ENCODE data around the gene TMED10. TPM values are rescaled to one million over a fixed set of nuclear protein-coding genes. Genes with fewer than 3 reads are reported as not detected.
"Not testable (repeated sequence)": the region's sequence is repeated elsewhere in the genome, so short reads cannot be mapped to it uniquely, and the experiment has no call there.

The TMED10 gene
- total RNA-seq, 1 donor from 2014 or later, result 256 TPM

DNA sequence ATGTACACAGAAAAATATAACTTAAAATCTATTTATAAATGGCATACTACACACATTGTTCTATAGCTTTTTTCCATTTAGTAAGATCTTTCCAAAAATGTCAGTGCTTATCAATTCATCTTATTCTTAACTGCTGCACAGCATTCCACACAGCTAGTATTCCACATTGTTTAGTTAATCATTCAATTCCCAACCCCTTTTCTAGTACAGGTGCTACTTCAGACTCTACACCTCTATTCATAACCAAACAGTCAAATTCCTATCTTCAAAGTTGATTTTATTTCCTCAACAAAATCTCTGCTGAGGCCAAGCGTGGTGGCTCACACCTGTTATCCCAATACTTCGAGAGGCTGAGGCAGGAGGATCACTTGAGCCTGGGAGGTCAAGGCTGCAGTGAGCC, 37.2 kb downstream of the TMED10 start:
- no peak for ATAC-seq
- intact Hi-C loops (cut with DNase I), result no loop called here
- no peak for DNase-seq (ENCODE audit: low spot score)

DNA sequence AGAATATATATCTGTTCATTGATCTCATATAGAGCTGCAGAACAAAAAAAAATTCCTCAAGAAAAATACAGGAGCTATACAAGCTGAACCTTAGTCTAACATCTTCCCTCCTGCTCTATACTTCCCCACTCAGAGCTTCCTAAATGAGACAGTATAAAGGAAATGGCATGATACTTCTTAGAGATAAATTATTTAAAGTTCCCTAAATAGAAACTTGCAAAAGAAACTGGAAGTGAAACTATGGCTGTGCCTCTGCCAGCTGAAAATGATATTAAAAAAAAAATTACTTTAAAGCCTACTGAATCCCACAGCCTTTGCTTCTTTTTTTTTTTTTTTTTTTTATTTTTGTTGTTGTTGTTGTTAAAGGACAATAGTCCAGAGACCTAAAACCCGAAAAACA, 37.9 kb downstream of the TMED10 start:
- intact Hi-C loops (cut with DNase I), result no loop called here
- DNase-seq (ENCODE audit: low spot score) (no peak), ATAC-seq (peak; percentile 47)

DNA sequence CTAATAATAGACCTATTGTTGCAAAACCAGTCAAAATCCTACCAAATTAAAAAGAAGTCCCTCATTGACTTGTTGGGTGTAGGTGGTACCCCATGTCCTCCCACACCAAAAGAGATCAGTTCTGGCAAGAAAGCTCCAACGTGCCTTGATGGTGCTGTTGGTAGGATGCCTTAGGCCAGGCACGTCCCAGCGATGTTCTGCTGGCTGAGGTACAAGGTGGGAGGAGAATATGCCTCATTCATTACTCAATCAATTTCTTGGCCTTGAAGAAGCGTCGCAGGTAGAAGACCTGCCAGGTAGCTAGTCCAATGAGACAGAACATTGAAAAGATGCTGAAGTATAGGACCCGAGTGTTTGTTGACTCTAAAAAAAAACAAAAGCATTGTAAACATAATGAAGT, 41.8 kb downstream of the TMED10 start:
- ATAC-seq (no peak), DNase-seq (ENCODE audit: low spot score) (no peak)
- intact Hi-C loops (cut with DNase I), result loop anchor here (5.0 kb wide), 1 partner anchor 168 kb away; no protein-coding TSS in a partner anchor

DNA sequence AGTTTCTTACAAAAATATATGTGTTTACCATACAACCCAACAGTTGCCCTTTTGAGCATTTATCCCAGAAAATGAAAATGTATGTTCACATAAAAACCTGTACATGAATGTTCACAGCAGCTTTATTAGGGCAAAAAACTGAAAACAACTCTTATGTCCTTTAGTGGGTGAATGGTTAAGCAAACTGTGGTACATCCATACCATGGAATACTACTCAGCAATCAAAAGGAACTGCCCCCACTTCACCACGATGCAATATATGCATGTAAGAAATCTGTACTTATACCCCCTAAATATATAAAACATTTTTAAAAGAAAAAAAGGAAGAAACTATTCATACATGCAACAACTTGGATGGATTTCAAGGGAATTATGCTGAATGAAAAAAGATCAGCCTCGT, 42.8 kb downstream of the TMED10 start:
- DNase-seq (ENCODE audit: low spot score) (no peak), ATAC-seq (no peak)
- intact Hi-C loops (cut with DNase I), result loop anchor here (5.0 kb wide), 1 partner anchor 169 kb away; no protein-coding TSS in a partner anchor

DNA sequence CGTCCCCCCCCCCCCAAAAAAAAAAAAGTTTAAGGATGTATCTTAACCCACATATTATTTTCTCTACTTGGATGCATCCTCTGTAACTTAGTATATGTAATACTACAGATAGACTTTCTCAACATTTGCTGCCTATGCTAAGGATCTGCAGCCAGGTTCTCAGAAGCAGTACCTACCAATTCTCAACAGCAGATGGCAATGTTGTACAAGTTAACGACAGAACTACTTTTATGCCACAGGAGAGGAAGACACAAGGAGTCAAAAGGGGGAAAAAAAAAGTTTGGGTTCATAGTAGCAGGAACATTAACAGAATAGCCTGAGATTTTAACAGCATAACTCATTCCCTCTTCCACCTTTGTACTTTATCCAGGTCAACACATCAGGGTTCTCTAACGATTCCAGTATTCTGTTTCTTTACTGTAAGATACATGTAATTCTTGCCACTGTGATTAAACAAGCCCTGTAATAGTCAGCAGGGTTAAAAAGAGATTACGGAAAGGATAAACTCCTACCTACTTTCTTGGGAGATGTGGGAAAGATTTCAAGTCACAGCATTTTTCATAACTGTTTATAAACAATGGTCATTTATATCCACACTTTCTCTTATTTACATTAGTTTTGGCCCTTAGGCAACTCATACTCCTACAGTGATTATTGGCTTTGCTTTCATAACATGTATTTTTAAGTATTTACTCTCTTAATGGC, 43.9 kb downstream of the TMED10 start:
- no peak for DNase-seq (ENCODE audit: low spot score)
- ATAC-seq, result peak; percentile 85

DNA sequence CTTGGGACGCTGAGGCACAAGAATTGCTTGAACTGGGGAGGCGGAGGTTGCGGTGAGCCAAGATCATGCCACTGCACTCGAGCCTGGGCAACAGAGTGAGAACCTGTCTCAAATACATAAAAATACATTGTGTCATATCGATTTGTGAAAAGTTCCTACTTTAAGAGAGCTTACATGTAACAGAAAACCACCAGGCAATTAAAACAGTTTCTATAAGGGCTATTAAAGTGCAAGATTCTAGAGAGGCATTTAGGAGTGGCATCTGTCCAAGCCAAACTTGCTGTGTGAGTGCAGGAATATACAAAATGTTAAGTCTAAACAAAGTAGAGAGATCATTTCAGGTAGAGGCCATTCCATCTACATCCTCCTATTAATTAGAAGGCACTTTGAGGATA, 47.8 kb downstream of the TMED10 start:
- ATAC-seq (no peak), DNase-seq (ENCODE audit: low spot score) (no peak)
- intact Hi-C loops (cut with DNase I), result no loop called here

More for the DNA sequence above, 43.9 kb downstream of the TMED10 start:
- intact Hi-C loops (cut with DNase I), result loop anchor here (5.0 kb wide), 1 partner anchor 170 kb away; no protein-coding TSS in a partner anchor

DNA sequence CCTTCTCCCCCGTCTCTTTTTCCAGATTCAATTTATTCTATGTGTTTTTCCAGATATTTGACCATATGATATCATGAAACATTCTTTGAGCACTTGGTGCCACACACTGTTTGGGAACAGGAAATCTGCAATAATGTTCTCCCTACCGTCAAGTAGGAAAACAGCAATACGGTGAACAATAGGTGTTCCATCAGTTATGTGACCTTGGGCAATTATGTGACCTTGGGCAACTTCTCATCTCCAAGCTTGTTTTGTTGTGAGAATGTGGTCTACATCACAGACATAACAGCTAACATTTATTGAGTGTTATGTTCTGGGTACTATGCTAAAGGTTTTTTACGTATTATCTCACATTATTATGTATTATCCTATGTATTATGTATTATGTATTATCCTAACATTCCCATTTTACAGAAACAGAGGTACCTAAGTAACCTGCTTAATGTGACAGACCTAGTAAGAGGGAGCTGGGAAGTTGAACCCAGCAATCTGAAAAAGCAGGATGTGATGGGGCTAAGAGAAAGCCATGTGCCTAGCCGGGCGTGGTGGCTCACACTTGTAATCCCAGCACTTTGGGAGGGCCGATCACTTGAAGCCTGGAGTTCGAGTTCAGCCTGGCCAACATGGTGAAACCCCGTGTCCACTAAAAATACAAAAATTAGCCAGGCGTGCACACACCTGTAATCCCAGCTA, 48.4 kb downstream of the TMED10 start:
- no peak for ATAC-seq
- no peak for DNase-seq (ENCODE audit: low spot score)
- intact Hi-C loops (cut with DNase I), result no loop called here

DNA sequence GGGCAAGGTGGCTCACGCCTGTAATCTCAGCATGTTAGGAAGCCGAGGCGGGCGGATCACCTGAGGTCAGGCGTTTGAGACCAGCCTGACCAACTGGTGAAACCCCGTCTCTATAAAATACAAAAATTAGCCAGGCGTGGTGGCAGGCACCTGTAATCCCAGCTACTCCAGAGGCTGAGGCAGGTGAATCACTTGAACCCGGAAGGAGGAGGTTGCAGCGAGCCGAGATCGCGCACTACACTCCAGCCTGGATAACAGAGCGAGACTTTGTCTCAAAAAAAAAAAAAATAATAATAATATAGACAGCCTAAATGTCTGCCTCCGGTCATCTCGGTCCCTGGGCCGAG, 49.0 kb downstream of the TMED10 start:
- intact Hi-C loops (cut with DNase I); ATAC-seq; DNase-seq (ENCODE audit: low spot score): not testable (repeated sequence)

DNA sequence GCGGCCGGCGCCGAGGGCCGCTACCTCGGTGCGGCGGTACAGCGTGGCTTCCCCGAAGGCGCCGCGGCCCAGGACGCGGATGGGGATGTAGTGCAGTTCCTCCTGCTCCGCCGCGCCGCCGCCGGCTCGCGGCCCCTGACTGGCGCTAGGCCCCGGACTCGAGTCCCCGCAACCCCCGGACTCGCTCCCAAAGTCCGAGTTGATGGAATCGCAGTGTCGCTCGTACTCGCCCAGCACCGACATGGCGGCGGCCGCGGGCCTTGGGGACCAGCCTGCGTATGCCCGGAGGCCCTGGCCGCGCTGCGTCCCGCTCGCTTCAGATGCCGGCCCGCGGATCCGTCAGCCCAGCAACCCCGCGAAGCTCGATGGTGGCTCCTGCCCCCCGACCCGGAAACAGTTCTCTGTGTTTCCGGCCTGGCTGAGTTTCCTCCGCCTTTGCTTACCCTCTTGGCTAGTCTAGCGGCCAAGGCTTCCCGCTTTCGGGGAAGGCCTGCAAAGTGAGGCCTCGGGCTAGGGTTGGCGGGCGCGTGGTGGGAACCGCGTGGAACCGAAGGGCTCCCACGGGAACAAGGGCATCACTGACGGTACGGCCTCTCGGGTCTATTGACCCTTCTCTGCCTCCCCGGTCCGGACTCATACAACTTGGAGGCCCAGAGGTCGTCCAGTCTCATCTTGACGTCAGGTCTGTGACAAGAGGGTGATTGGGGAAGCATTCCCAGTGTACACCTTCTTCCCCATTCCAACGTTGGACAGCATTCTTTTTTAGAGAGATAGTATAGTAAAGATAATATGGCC, 49.5 kb downstream of the TMED10 start, which contains the start of gene NEK9:
TSS of gene NEK9 (minus strand) at position 370 of the 795 bp plus-strand sequence. CDS start at position 243, 127 bp downstream.
- intact Hi-C loops (cut with DNase I), result no loop called here
- ATAC-seq (peak; percentile 96), DNase-seq (ENCODE audit: low spot score) (peak; percentile 95)

DNA sequence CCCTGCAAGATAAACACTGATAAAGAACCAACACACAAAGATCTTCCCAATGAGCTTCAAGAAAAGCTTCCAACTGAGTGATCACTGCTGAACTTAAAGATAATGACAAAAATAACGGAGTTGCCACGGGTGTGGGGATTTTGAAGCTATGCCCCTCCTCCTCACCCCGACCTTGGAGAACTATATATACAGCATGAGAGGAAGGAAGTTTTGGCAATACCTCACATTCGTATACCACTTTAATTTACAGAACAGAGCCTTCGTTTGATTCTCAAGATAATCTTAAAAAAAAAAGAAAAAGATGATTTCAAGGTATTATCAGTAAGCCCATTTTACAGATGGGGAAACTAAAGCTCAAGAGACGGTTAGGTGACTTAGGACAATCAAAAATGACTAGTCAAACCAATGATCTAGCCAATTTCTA, 50.3 kb downstream of the TMED10 start:
- intact Hi-C loops (cut with DNase I), result no loop called here
- ATAC-seq (no peak), DNase-seq (ENCODE audit: low spot score) (no peak)

DNA sequence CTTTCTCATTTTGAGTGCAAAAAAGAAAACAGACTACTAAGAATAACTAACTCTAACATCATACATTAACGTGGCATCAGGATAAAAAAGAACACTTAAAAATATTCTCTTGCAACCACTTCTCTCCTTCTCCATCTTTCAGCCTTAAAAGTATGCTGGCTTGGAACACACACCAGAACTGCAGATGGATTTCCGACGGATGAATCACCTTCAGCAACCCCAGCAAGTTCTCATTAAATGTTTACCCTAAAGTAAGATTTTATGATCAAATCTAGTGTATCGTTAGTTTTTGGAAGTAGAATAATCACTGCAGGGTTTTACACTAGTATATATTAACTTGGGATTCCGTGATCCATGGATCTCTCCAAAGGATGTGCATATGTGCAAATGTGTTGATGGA, 50.8 kb downstream of the TMED10 start:
- ATAC-seq (no peak), DNase-seq (ENCODE audit: low spot score) (no peak)
- intact Hi-C loops (cut with DNase I), result no loop called here

DNA sequence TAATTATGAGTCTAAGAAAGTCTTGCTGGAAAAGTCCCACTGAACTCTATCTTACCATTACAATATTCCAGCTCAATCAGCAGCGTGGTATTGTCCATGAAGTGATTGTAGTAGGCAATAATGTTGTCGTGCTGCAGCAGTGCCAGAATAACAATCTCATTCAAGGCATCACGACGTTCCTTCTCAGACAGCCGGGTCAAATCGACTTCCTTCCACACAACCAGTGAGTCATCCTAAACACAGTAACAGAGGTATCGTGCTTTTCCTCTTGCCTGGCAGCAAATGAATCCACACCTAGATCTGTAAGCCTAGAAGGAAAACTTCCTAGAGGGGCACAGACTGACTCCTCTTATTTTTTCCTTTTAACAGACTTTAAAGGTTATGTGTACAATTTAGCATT, 52.4 kb downstream of the TMED10 start:
- DNase-seq (ENCODE audit: low spot score), result no peak
- intact Hi-C loops (cut with DNase I), result no loop called here
- no peak for ATAC-seq

DNA sequence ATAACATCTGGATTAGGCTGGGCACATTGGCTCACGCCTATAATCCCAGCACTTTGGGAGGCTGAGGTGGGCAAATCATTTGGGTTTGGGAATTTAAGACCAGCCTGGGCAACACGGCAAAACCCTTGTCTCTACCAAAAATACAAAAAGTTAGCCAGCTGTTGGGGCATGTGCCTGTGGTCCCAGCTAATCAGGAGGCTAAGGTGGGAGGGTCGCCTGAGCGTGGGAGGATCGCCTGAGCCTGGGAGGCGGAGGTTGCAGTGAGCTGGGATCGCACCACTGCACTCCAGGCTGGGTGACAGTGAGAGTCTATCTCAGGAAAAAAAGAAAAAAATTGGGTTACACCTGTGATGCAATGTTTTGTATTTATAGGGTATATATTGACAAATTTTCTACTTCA, 54.9 kb downstream of the TMED10 start:
- ATAC-seq (no peak), DNase-seq (ENCODE audit: low spot score) (no peak)
- intact Hi-C loops (cut with DNase I), result no loop called here

DNA sequence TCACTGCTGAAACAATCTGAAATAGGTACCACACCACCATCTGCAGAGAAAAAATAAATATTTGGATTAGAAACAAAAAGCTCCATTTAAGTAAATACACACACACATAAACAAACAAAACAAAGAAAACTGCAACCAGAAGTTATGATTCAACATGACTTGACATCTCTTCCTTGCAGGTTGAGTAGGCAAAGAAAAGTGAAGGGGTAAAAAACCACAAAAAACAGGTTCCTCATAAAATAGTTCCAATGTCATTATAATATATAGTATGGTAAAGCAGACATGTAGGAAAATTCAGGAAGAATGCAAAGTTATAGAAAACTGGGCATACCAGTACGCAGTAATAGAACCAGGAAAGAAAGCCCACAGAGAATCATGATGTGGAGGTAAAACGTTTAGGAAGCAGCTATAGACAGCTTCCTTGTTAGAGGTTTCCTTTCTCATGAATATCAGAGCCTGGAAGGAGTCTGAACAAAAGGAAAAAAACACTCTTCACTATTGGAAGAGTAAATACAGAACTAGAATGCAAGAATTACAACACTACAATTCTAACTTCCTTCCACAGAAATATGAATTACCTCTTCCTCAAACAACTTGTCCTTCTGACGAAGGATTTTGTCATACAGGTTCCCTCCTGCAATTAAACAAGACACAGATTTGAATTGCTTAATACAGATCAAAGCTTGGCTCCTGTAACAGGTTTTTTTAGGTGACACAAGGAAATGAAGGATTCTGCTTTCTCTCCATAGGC, 55.7 kb downstream of the TMED10 start:
- no peak for ATAC-seq
- intact Hi-C loops (cut with DNase I), result no loop called here

DNA sequence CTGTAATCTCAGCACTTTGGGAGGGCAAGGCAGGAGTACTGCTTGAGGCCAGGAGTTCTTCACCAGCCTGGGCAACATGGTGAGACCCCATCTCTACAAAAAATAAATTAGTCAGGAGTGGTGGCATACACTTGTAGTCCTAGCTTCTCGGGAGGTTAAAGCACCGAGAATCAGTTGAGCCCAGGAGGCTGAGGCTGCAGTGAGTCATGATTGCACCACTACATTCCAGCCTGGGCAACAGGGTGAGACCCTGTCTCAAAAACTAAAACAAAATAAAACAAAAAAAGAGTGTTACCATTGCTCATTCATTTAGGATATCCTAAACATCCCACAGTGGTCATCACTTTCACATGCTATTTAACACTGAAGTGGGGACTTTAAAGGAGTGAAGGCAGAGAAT, 57.4 kb downstream of the TMED10 start:
- DNase-seq (ENCODE audit: low spot score) (no peak), ATAC-seq (no peak)
- intact Hi-C loops (cut with DNase I), result no loop called here

More for the DNA sequence above, 55.7 kb downstream of the TMED10 start:
- no peak for DNase-seq (ENCODE audit: low spot score)

DNA sequence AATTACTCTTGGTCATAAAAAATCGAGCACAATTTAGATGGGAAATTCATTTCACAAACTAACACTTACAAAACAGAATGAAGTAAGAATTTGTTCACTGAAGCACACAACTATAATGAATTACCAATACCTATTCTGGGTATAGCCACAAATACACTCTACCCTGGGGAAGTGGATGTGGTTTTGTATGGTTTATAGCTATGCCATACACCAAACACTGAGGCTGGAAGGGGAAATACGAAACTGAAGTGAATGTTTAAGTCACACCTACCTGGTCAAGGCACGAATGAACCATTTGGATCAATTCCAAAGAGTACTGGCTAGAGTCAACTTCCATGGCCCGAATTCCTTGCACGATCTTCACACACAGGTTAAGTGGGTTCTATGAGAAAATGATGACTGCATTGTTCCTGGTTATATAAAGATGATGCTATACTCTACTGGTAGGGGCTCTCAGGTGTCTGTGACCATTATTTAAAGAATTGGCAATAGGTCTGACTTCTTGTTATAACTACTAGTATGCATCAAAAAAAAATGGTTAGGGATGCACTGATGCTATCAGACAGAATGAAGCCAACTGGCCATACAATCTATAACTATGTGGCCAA, 62.4 kb downstream of the TMED10 start:
- intact Hi-C loops (cut with DNase I), result no loop called here
- DNase-seq (ENCODE audit: low spot score), result no peak
- ATAC-seq, result no peak

DNA sequence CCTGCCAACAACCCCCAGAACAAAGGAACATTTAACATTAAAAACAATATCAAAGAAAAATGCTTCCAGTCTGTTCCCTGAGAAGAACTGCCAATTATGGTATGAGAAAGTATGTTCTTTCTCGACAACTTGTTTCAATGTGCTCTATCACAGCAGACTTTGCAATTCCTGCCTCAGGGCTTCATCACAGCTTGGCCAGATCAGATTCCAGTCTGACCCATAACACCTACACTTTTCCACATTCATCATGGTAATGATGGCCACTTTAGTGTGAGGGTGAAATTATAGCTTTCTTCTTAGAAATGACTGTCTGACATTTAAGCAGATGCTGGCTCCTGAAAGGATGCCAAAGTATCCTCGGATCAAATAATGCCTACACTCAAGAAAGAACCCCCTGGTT, 66.5 kb downstream of the TMED10 start:
- DNase-seq (ENCODE audit: low spot score) (no peak), ATAC-seq (no peak)
- intact Hi-C loops (cut with DNase I), result no loop called here

DNA sequence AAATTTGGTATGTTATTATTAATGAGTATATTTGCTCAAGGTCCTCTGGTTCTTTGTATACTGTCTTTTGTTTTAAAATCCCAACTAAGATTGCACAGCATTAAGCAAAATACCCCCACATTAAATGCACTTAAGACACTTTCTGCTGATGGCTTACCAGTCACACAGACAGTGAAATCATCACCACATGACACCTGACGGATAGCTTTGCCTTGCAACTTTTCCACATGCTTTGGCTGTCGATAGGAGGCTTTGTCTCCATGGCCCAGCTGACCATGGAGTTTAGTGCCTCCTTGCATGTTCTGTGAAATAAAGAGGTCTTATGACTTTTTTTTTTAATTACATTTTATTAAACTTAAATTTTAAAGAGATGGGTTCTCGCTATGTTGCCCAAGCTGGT, 69.2 kb downstream of the TMED10 start:
- intact Hi-C loops (cut with DNase I), result no loop called here
- ATAC-seq (no peak), DNase-seq (ENCODE audit: low spot score) (no peak)

DNA sequence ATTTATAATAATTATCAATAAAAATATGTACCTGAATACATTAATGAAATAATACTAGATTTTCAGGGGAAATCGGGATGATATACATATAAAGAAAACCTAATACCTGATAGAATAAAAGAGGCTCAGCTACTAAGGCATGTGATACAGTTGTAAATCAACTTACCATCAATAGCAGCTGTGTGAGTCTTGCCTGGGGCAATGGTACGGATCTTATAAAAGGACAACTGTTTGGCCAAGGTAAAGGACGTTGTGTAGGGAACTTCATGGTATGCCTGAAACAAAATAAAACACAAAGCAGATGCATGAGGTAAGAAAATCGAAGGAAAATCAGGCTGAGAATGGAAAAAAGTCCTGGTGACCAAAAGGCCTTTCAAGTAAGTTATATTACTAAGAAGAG, 74.9 kb downstream of the TMED10 start:
- no peak for ATAC-seq
- DNase-seq (ENCODE audit: low spot score), result no peak
- intact Hi-C loops (cut with DNase I), result no loop called here

All from sciatic nerve (tissue), 2 donors.